GM13976 (cell line): ENCODE data around the gene IGSF9.

Experiments used
- DNase-seq: peaks from one replicate; pipeline ENCODE4 v3.0.0; 2012; ENCODE audit warnings: low spot score
- in situ Hi-C: fragments of 300-500 bp; cut with MboI; formaldehyde crosslinking; loops from one replicate; pipeline ENCODE4 v1.12.0; 2022; ENCODE audit warnings: low sequenced_read_pairs, mixed read lengths, inconsistent platforms; ENCODE audit not compliant: unreplicated experiment
- TF ChIP-seq, protein P1 (sequence below): IDR thresholded peaks from 2 replicates; pipeline ENCODE4 v1.5.1; 2012; ENCODE audit warnings: borderline replicate concordance, mild to moderate bottlenecking; ENCODE audit not compliant: insufficient read depth; ENCODE audit errors: extremely low read depth, missing control alignments, control extremely low read depth

The IGSF9 gene

DNA sequence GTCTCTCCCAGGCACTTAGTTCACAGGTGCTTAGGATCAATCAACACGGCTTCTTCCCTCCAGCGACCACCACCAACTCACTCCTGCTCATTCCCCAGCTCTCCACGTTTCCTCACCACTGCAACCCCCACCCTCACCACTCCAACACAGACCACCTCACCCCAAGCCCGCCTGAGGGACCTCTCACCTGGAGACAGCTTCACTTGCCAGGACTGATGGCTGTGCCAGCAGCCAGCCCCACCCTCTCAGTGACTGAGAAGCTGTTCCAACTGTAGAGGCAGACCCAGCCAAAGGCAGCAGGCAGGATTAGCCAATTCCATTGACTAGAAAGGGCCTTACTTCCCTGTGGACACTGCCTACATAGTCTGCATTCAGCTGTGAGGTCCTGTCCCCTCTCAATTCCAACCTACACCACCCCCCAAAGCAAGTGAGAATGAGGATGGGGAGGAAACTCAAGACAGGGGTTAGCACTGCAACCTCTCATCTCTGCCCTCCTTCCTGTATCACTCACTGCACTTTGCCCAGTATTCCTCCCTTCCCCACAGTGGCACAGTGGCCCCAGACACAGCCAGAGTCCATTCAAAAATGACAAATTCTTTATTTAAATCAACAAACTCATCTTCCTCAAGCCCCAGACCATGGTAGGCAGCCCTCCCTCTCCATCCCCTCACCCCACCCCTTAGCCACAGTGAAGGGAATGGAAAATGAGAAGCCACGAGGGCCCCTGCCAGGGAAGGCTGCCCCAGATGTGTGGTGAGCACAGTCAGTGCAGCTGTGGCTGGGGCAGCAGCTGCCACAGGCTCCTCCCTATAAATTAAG lies 27.7 kb downstream of the IGSF9 start:
- in situ Hi-C loops = no loop called here
- TF ChIP-seq, protein P1, sequence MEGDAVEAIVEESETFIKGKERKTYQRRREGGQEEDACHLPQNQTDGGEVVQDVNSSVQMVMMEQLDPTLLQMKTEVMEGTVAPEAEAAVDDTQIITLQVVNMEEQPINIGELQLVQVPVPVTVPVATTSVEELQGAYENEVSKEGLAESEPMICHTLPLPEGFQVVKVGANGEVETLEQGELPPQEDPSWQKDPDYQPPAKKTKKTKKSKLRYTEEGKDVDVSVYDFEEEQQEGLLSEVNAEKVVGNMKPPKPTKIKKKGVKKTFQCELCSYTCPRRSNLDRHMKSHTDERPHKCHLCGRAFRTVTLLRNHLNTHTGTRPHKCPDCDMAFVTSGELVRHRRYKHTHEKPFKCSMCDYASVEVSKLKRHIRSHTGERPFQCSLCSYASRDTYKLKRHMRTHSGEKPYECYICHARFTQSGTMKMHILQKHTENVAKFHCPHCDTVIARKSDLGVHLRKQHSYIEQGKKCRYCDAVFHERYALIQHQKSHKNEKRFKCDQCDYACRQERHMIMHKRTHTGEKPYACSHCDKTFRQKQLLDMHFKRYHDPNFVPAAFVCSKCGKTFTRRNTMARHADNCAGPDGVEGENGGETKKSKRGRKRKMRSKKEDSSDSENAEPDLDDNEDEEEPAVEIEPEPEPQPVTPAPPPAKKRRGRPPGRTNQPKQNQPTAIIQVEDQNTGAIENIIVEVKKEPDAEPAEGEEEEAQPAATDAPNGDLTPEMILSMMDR = no peak
- no peak for DNase-seq

- DNase-seq = no peak
- in situ Hi-C loops = no loop called here
- TF ChIP-seq, protein P1 = no peak
Observed at GRCh38 chr1:159916242-159917051, 29.0 kb downstream of the IGSF9 start.

GRCh38 chr1:159915571-159916241 lies 29.7 kb downstream of the IGSF9 start:
- DNase-seq = no peak

GRCh38 chr1:159914252-159915018 lies 31.0 kb downstream of the IGSF9 start:
- DNase-seq = no peak
- in situ Hi-C loops = no loop called here
- TF ChIP-seq, protein P1 = no peak

More at GRCh38 chr1:159915571-159916241, 29.7 kb downstream of the IGSF9 start:
- TF ChIP-seq, protein P1 = no peak
- in situ Hi-C loops = no loop called here

DNA sequence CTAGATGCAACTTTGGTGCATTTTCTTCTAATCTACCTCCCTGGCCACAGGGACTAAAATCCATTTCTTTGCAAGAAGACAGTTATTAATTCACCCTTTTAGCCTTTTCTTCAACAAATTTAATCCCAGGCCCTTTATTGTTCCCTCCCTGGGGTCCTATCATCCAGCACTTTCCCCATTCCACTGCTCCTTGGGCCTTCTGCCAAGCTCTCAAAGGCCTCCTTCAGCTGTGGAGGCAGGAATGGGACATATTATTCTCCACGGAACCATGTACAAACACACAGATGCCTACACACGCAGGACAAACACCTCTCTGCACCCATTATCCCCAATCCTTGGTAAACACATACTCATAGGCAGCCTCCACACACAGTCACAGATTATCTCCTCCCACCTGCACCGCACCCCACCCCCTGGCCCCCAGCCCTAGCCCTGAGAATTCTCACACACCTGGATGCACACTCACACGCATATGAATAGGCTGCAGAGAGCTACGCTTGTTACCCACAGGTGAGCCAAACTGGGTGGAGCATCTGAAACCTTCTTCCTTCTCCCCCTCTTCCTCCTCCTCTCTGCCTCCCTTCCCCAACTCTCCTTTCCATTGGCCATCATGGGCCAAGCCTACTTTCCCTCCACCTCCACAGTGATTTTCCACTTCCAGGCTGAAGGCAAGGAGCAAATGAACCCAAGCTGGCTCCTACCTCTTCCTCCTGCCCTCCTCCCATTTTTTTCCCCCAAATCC lies 31.8 kb downstream of the IGSF9 start:
- TF ChIP-seq, protein P1 = no peak
- in situ Hi-C loops = no loop called here
- DNase-seq = no peak
